Hematopoietic multipotent progenitor cell treated with erythropoietin and hydrocortisone succinate and interleukin-3 and kit ligand, for 17 days (in vitro differentiated cells): ENCODE data around the gene AKT1.
A peak's percentile ranks its signal among the peaks of the same experiment; 100 is the strongest.

Experiments used
- DNase-seq: peaks from one replicate; pipeline ENCODE4 v3.0.0-alpha.2; 2015; ENCODE audit warnings: low spot score

AKT1 gene

GRCh38 chr14:104772707-104773504 lies 22.6 kb downstream of the AKT1 start:
- no peak for DNase-seq

GRCh38 chr14:104771918-104772706 lies 23.4 kb downstream of the AKT1 start:
- DNase-seq = no peak

- no peak for DNase-seq
Measured at GRCh38 chr14:104771374-104771773, 24.2 kb downstream of the AKT1 start.

- no peak for DNase-seq
Measured at GRCh38 chr14:104770851-104771272, 24.7 kb downstream of the AKT1 start.

- DNase-seq = no peak
Measured at GRCh38 chr14:104770072-104770579, 25.4 kb downstream of the AKT1 start.

GRCh38 chr14:104769324-104770071 lies 26.1 kb downstream of the AKT1 start:
- DNase-seq = no peak

- DNase-seq = peak; percentile 84
Measured at GRCh38 chr14:104768437-104769323, 26.9 kb downstream of the AKT1 start.

GRCh38 chr14:104767634-104767918 lies 28.0 kb downstream of the AKT1 start:
- DNase-seq = no peak

- no peak for DNase-seq
Measured at GRCh38 chr14:104766863-104767633, 28.5 kb downstream of the AKT1 start.

GRCh38 chr14:104766256-104766862 lies 29.2 kb downstream of the AKT1 start:
- no peak for DNase-seq

GRCh38 chr14:104765517-104765916 lies 30.0 kb downstream of the AKT1 start:
- no peak for DNase-seq

- no peak for DNase-seq
Measured at GRCh38 chr14:104758981-104759969, 36.3 kb downstream of the AKT1 start.

- DNase-seq = no peak
Measured at GRCh38 chr14:104757681-104758392, 37.7 kb downstream of the AKT1 start.

- no peak for DNase-seq
Measured at GRCh38 chr14:104757238-104757585, 38.3 kb downstream of the AKT1 start.

- no peak for DNase-seq
Measured at GRCh38 chr14:104756477-104757237, 38.9 kb downstream of the AKT1 start.

GRCh38 chr14:104755621-104756020 lies 39.9 kb downstream of the AKT1 start:
- DNase-seq = no peak

GRCh38 chr14:104754213-104754851 lies 41.2 kb downstream of the AKT1 start:
- DNase-seq = no peak
